Aorta (tissue), 5 donors: ENCODE measurements around the gene LSR. TPM values are rescaled to one million over a fixed set of nuclear protein-coding genes. Genes with fewer than 3 reads are reported as not detected.

ENCODE experiments used
- ATAC-seq: fragments of 200-7000 bp; cut with Tn5 transposase; one replicate; pipeline ENCODE4 v1.9.1; 2022; ENCODE audit warnings: moderate library complexity; ENCODE audit not compliant: low FRiP score
- DNase-seq, 2 donors: peaks; one replicate each; pipeline ENCODE4 v3.0.0-alpha.2; 2020
- H3K27ac ChIP-seq, 2 donors: one replicate each; pipeline ENCODE4 v1.5.1; 2013; ENCODE audit warnings: low read length in 2 of 2, mild to moderate bottlenecking in 2 of 2, moderate library complexity in 2 of 2, control low read depth in 1 of 2, inconsistent platforms in 1 of 2, low read depth in 1 of 2
- H3K27me3 ChIP-seq, 2 donors: one replicate each; pipeline ENCODE4 v1.6.1; 2013; ENCODE audit warnings: control low read depth in 1 of 2, low read length in 1 of 2, mild to moderate bottlenecking in 1 of 2, moderate library complexity in 1 of 2; ENCODE audit not compliant: insufficient read depth in 2 of 2, control insufficient read depth in 1 of 2
- H3K36me3 ChIP-seq, 2 donors: one replicate each; pipeline ENCODE4 v1.6.1; 2013; ENCODE audit warnings: control low read depth in 1 of 2, low read length in 1 of 2, mild to moderate bottlenecking in 1 of 2; ENCODE audit not compliant: insufficient read depth in 2 of 2, control insufficient read depth in 1 of 2
- H3K4me1 ChIP-seq, 2 donors: one replicate each; pipeline ENCODE4 v1.6.1; 2013; ENCODE audit warnings: low read length in 2 of 2, control low read depth in 1 of 2, mild to moderate bottlenecking in 1 of 2, moderate library complexity in 1 of 2; ENCODE audit not compliant: insufficient read depth in 2 of 2, control insufficient read depth in 1 of 2
- H3K4me3 ChIP-seq, 2 donors: one replicate each; pipeline ENCODE4 v1.5.1; 2013; ENCODE audit warnings: low read length in 2 of 2, control low read depth in 1 of 2, mild to moderate bottlenecking in 1 of 2
- H3K9me3 ChIP-seq: one replicate; pipeline ENCODE4 v1.6.1; 2013; ENCODE audit warnings: mild to moderate bottlenecking, low read length; ENCODE audit not compliant: control insufficient read depth
- WGBS, 2 donors: extraction: QIAGEN DNeasy Blood & Tissue Kit; methylation state at CpG; one replicate each; pipeline ENCODE4 v1.1.7; 2013; 5-methylcytosine and 5-hydroxymethylcytosine counted together
- intact Hi-C, 2 donors: fragments of 100-400 bp; cut with DNase I; formaldehyde crosslinking; loops; one replicate each; pipeline versions ENCODE4 v1.14.2 to v1.15.0; 2022
- polyA plus RNA-seq, 2 donors: library from polyadenylated mRNA; stranded (reverse); fragments of 200-250 nt; gene quantifications; one replicate each; pipeline ENCODE4 v1.2.3, GENCODE V29; 2013
- total RNA-seq, 2 donors: library from RNA; stranded (reverse); fragmentation: NEBNext Ultra II Directional; extraction: Animal tissue kit (Norgen Biotek cat#: 25700); gene quantifications; one replicate each; pipeline ENCODE4 v1.2.1, GENCODE V29; 2021
- donor health status: healthy with polysubstance abuse.
- donor health status: Bipolar disorder and iron deficiency.
- donor health status: DM: no; HTN: no; CAD: no.
- donor health status: DM: no; HTN: no; CAD: no.
- donor health status: DM: yes; HTN: yes; CAD: no.

LSR gene
- total and polyA plus RNA-seq, 4 donors: 5.8 to 13.1 (median 11.1) TPM

- H3K4me3 ChIP-seq: peak within 1 kb of the TSS; percentile 91 to 92
- WGBS, 2 donors: 0 to 1% methylated on average over 53 to 121 of the region's 126 CpGs
- H3K36me3 ChIP-seq: peaks cover 0 to 6% of the 10 kb centered on the region in 2 donors
- DNase-seq (peak; percentile 85 to 89), ATAC-seq (no peak)
- peak within 1 kb of the TSS; percentile 63 to 77 for H3K27ac ChIP-seq
- H3K27me3 ChIP-seq: no peaks in the 10 kb centered on the region
- no peaks in the 10 kb centered on the region for H3K4me1 ChIP-seq
- H3K9me3 ChIP-seq: no peaks in the 10 kb centered on the region
- intact Hi-C loops: loop anchor here (5.0 to 10.0 kb wide), 3 partner anchors 116 to 1894 kb away; partner anchors contain the start of genes CEBPG (in 1 of the 2), FXYD5 (in 1 of the 2) and FXYD7 (in 1 of the 2)
Measured at GRCh38 chr19:35268536-35269437, 20.0 kb downstream of the LSR start, which contains the start of gene USF2. Gene USF2, plus strand, starts transcription at chr19:35268962. Its CDS starts 140 bp downstream, at chr19:35269102.

DNA sequence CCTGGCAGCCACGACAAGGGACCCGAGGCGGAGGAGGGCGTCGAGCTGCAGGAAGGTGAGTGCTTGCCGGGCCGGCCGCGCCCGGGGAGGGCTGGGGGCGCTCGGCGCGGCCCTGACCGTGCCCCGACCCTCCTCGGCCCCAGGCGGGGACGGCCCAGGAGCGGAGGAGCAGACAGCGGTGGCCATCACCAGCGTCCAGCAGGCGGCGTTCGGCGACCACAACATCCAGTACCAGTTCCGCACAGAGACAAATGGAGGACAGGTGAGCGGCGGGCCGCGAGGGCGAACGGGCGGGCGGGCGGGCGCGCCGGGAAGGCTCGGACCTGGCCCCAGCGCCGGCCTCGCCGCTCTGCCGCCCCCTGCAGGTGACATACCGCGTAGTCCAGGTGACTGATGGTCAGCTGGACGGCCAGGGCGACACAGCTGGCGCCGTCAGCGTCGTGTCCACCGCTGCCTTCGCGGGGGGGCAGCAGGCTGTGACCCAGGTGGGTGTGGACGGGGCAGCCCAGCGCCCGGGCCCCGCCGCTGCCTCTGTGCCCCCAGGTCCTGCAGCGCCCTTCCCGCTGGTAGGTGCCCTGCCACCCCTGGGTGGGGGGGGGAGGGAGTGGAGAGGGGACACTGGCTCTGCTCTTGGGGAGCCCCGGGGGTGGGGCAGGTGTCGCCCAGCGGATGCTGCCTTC lies 20.8 kb downstream of the LSR start:
- ATAC-seq (peak; percentile 63), DNase-seq (peak; percentile 91 to 93)
- Histone ChIP-seq H3K9me3 (no peaks in the 10 kb centered on the region), H3K36me3 (peaks cover 0 to 6% of the 10 kb centered on the region in 2 donors), H3K4me3 (peak overlapping the region; percentile 91 to 92), H3K27ac (peak overlapping the region in 1 of 2 donors; percentile 75), H3K4me1 (no peaks in the 10 kb centered on the region), H3K27me3 (no peaks in the 10 kb centered on the region)
- intact Hi-C loops: loop anchor here (5.0 to 10.0 kb wide), 4 partner anchors 117 to 1895 kb away; partner anchors contain the start of genes CEBPG (in 1 of the 2), FXYD5 (in 1 of the 2), FXYD7 (in 1 of the 2) and KRTDAP (in 1 of the 2)
- 2% methylated on average over 51 to 66 of the region's 66 CpGs for WGBS, 2 donors

GRCh38 chr19:35270381-35270811 lies 21.6 kb downstream of the LSR start:
- Histone ChIP-seq H3K4me3 (no peak overlapping the region), H3K27ac (no peak overlapping the region), H3K9me3 (no peaks in the 10 kb centered on the region), H3K27me3 (no peaks in the 10 kb centered on the region), H3K36me3 (peaks cover 0 to 6% of the 10 kb centered on the region in 2 donors), H3K4me1 (no peaks in the 10 kb centered on the region)
- WGBS, 2 donors: 88 to 93% methylated on average over 16 of the region's 16 CpGs
- no peak for DNase-seq
- intact Hi-C loops: loop anchor here in 1 of 2 donors (10.0 kb wide), 1 partner anchor 224 kb away; the partner anchor contains the start of gene KRTDAP
- no peak for ATAC-seq

DNA sequence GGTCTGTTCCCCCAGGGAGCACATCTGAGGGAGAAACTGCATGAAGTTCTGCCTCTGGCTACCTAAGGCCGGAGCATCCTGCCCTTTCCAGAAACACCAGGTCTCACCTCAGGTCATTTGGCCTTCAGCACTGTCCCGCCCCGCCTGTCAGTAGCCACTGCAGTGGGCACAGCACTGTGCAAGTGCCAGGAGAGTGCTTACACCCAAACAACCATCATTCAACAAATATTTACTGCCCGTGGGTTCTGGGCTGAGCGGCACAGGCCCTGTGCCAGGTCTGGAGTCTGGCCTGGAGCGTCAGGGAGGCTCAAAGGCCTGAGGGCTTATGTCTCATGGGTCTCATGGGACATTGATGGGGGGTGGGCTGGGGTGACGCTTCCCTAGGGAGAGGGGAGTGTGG lies 22.7 kb downstream of the LSR start:
- no peak for DNase-seq
- 75 to 80% methylated on average over 7 of the region's 7 CpGs for WGBS, 2 donors
- no peaks in the 10 kb centered on the region for H3K27me3 ChIP-seq
- H3K36me3 ChIP-seq: peaks cover 4 to 6% of the 10 kb centered on the region in 2 donors
- no peaks in the 10 kb centered on the region for H3K9me3 ChIP-seq
- no peak overlapping the region for H3K4me3 ChIP-seq
- no peak for ATAC-seq
- no peak overlapping the region for H3K27ac ChIP-seq
- intact Hi-C loops: loop anchor here in 1 of 2 donors (10.0 kb wide), 1 partner anchor 223 kb away; the partner anchor contains the start of gene KRTDAP
- no peaks in the 10 kb centered on the region for H3K4me1 ChIP-seq

DNA sequence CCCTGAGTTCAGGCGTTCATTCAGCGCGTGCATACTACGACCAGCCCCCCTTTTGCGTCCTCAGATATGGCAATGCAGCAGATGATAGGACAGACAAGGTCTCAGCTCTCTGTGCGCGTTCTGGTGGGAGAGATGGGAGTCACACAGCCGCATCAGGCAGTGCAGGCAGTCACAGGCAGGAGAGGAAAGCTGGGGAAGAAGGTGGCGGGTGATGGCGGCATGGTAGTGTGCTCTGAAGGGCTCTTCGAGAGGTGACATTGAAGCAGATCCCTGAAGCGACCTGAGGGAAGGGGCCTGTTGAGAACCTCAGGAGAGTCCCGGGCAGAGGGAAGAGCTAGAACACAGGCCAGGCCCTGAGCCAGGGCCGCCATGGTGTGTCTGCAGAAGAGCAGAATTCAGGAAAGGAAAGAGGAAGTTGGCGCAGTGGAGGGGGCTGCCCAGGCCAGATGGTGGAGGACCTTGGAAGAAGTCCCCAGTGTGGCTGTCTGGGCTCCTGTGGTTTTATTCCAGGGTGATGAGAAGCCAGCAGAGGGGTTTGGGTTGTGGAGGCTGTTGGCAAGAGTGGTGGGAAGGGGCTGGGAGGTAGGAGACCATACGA lies 23.4 kb downstream of the LSR start:
- Histone ChIP-seq H3K9me3 (no peaks in the 10 kb centered on the region), H3K27ac (no peak overlapping the region), H3K4me1 (no peaks in the 10 kb centered on the region), H3K4me3 (no peak overlapping the region), H3K36me3 (peaks cover 6% of the 10 kb centered on the region in 2 donors), H3K27me3 (no peaks in the 10 kb centered on the region)
- no peak for ATAC-seq
- WGBS, 2 donors: 91 to 92% methylated on average over 16 of the region's 16 CpGs
- intact Hi-C loops: loop anchor here in 1 of 2 donors (10.0 kb wide), 1 partner anchor 223 kb away; the partner anchor contains the start of gene KRTDAP
- DNase-seq: peak in 1 of 2 donors; percentile 76

DNA sequence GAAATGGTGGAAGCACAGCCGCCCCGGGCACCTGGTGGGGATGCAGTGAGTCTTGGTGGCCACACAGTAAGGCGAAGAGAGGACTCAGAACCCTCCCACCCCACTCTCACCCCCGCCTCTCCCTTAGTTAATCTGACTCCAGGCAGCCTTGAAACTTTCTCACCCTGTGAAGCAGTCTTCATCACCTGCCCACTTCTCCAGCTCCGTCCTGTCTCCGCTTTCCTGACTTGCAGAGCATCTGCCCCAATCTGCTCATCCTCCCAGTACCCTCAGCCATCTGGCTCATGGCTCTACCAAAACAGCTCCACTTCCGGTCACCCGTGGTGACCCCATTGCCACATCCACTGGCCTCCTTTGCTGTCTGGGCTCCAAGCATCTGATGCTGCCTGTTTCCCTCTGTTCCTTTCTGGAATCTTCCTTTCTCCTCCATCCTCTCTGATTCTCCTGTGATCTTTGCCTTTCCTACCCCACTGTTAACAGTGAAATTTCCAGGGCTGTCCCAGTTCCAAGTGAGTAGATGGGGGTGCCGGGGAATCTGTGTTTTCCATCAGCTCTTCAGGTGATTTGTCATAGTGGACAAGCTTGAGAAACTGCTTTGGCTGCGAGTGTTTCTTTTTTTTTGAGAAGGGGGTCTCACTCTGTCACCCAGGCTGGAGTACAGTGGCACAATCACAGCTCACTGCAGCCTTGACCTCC lies 24.3 kb downstream of the LSR start:
- no peak overlapping the region for H3K4me3 ChIP-seq
- WGBS, 2 donors: 77 to 78% methylated on average over 10 of the region's 10 CpGs
- DNase-seq (no peak), ATAC-seq (no peak)
- no peaks in the 10 kb centered on the region for H3K27me3 ChIP-seq
- H3K36me3 ChIP-seq: peaks cover 6% of the 10 kb centered on the region in 2 donors
- H3K4me1 ChIP-seq: no peaks in the 10 kb centered on the region
- no peak overlapping the region for H3K27ac ChIP-seq
- intact Hi-C loops: loop anchor here in 1 of 2 donors (10.0 kb wide), 1 partner anchor 222 kb away; the partner anchor contains the start of gene KRTDAP
- no peaks in the 10 kb centered on the region for H3K9me3 ChIP-seq

GRCh38 chr19:35273686-35274259 lies 25.0 kb downstream of the LSR start:
- intact Hi-C loops: loop anchor here in 1 of 2 donors (10.0 kb wide), 1 partner anchor 221 kb away; the partner anchor contains the start of gene KRTDAP

More at GRCh38 chr19:35273686-35274259, 25.0 kb downstream of the LSR start:
- ATAC-seq: no peak
- no peak for DNase-seq
- Histone ChIP-seq H3K27me3 (no peaks in the 10 kb centered on the region), H3K4me3 (no peak overlapping the region), H3K9me3 (no peaks in the 10 kb centered on the region), H3K36me3 (peaks cover 6 to 8% of the 10 kb centered on the region in 2 donors), H3K4me1 (no peaks in the 10 kb centered on the region), H3K27ac (no peak overlapping the region)
- WGBS, 2 donors: 73 to 78% methylated on average over 14 of the region's 14 CpGs
